Measurements from ENCODE around the gene SLC22A7. TPM values are rescaled to one million over a fixed set of nuclear protein-coding genes. Genes with fewer than 3 reads are reported as not detected.
A peak's percentile ranks its signal among the peaks of the same experiment; 100 is the strongest.

SLC22A7 gene
- total RNA-seq, 2 donors from 2014 or later, result not detected

DNA sequence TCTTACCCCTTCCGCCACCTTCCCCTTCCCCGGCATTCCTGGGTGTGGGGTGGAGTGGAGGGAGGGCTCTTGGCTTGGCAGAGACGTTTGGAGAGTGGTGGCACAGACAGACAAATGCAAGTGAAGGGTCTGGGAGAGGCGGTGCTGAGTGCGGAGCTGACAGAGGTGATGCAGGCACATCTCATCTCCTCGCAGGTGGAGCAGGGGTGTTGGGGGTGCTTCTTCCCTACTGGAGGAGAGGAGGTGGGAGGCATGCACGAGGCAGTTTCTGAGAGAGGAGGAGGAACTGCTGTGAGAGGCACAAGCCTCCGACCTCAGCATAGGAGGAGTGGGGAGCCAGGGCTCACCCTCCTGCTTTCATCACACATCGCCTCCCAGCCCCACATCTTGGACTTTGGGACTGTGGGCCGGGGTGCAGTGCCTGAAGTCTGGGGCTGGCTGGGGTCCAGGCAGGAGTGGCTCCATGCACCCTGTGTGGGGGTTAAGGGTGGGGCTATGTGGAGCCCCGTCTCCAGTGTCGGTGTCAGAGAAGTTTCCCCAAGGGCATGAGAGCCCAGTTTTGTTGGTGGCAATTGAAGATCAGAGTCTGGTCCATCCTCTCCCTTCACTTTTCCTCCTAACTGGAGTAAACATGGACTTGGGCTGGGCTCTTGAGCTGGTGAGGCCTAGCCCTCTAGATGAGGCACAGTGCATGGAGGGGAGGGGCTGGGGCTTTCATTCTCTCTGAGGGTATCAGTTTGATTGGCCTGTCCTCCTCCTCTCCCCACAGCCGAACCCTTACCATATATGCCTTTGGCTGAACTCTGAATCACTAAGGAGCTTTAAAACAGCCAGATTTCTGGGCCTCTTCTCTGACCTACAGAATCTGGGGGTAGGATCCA, 20.2 kb upstream of the SLC22A7 start:
- no peak for DNase-seq (ENCODE audit: low spot score)

DNA sequence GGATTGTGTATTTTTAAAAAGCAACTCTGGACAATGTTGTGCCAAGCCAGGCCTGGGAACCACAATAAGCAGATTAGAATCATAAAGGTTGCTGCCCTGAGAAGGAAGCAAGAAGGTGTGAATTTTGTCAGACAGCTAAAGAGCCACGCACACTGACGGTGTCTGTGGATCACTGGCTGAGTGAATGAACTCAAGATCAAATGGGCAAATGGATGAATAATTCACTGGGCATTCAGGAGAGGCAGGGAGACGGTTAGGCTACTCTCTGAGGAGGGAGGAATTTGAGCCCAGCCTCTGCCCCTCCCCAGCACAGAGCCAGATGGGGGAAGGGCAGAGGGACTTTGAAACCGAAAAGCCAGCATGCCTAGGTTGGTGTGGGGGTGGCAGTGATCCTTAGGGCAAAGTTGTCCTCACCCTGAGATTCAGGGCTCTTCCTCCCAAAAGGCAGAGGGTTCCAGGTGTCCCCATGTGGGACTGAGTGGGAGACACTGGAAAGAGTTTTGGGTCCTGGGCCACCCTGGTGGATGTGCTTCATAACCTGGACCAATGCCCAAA, 19.5 kb upstream of the SLC22A7 start:
- intact Hi-C loops (cut with DNase I), result no loop called here
- DNase-seq (ENCODE audit: low spot score), result no peak

More for the DNA sequence above, 20.2 kb upstream of the SLC22A7 start:
- intact Hi-C loops (cut with DNase I), result no loop called here

DNA sequence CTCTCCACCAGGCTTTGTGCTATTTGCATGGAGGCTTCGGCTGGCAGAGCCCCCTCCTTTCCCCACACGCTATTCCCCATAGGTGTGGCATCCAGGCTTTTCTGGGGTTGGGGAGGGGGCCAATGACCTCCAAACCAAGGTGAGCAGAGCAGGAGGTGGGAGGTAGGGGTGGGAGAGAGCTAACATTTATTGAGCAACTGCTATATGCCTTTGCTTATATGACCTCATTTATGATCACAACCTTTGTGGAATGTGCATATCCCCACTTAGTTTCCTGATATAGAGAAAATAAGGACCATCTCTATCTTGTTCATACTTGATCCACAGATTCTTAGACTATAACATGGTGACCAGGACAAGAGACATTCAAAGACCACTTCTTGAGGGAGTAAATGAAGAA, 17.8 kb upstream of the SLC22A7 start:
- DNase-seq (ENCODE audit: low spot score), result no peak
- intact Hi-C loops (cut with DNase I), result no loop called here

DNA sequence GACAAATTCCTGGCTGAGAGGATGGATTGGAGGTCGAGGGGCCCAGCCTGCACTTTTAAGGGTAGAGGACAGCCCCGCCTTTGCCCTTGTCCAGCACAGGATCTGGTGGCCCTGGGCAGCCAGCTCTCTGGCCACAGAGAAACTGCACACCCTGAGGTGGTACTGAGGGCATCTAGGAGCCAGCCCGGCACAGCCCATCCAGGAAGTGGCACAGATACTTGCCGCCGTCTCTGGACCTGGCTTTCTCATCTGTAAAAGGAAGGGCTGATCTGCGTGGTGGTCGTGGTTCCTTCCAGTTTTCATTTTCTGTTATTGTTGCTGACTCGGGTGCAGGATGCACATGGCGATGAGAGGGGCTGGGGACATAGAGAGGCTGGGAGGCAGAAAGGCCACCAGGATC, 16.0 kb upstream of the SLC22A7 start:
- intact Hi-C loops (cut with DNase I), result no loop called here
- DNase-seq (ENCODE audit: low spot score), result no peak

DNA sequence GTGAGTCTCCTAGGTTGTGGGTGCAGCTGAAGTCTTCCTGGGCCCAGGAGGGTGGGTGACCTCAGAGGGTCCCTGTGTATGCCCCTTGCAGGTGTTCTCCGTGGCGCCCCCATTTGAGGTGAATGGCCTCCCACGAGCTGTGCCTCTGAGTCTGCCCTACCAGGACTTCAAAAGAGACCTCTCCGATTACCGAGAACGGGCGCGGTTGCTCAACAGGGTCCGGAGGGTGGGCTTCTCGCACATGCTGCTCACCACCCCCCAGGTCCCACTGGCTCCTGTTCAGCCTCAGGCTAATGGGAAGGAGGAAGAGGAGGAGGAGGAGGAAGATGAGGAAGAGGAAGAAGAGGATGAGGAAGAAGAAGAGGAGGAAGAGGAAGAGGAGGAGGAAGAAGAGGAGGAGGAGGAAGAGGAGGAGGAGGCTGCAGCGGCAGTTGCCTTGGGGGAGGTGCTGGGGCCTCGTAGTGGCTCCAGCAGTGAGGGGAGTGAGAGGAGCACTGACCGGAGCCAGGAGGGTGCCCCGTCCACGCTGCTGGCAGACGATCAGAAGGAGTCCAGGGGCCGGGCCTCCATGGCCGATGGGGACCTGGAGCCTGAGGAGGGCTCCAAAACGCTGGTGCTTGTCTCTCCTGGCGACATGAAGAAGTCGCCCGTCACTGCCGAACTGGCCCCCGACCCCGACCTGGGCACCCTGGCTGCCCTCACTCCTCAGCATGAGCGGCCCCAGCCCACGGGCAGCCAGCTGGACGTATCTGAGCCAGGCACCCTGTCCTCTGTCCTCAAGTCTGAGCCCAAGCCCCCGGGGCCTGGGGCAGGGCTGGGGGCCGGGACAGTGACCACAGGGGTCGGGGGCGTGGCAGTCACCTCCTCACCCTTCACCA, 15.2 kb upstream of the SLC22A7 start:
- DNase-seq (ENCODE audit: low spot score), result no peak

DNA sequence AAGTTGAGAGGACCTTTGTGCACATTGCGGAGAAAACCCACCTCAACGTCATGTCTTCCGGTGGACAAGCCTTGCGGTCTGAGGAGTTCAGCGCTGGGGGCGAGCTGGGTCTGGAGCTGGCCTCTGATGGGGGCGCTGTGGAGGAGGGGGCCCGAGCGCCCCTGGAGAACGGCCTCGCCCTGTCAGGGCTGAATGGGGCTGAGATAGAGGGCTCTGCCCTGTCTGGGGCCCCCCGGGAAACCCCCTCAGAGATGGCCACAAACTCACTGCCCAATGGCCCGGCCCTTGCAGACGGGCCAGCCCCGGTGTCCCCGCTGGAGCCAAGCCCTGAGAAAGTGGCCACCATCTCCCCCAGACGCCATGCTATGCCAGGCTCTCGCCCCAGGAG, 14.6 kb upstream of the SLC22A7 start:
- intact Hi-C loops (cut with DNase I), result no loop called here
- DNase-seq (ENCODE audit: low spot score), result no peak

More for the DNA sequence above, 15.2 kb upstream of the SLC22A7 start:
- intact Hi-C loops (cut with DNase I), result no loop called here

DNA sequence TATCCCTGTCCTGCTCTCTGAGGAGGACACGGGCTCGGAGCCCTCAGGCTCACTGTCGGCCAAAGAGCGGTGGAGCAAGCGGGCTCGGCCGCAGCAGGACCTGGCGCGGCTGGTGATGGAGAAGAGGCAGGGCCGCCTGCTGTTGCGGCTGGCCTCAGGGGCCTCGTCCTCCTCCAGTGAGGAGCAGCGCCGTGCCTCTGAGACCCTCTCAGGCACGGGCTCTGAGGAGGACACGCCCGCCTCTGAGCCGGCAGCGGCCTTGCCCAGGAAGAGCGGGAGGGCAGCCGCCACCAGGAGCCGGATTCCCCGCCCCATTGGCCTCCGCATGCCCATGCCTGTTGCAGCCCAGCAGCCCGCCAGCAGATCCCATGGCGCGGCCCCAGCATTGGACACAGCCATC, 14.2 kb upstream of the SLC22A7 start:
- no peak for DNase-seq (ENCODE audit: low spot score)
- intact Hi-C loops (cut with DNase I), result no loop called here

DNA sequence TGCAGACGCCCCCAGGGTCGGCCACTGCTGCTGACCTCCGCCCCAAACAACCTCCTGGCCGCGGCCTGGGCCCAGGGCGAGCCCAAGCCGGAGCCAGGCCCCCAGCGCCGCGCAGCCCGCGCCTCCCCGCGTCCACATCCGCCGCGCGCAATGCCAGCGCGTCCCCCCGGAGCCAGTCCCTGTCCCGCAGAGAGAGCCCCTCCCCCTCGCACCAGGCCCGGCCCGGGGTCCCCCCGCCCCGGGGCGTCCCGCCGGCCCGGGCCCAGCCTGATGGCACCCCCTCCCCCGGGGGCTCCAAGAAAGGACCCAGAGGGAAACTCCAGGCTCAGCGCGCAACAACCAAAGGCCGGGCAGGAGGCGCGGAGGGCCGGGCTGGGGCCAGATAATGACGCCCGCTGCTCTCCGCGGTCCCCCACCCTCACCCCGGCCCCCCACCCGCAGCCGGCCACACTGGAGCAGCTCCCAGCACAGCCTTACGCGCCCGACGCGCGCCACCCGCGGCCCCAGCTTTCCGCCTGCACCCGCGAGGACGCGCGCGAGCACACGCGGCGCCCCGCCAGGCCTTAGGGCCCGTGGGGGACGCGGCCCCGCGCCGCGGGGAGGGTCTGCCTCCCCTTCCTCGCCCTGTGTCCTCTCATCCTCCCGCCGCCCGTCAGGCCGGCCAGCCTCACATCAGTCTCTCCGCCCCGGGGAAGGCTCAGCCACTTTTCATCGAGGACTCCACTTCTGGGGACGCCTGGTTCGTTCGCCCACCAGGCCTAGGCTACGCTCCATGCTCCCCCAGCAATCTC, 12.9 kb upstream of the SLC22A7 start:
- no peak for DNase-seq (ENCODE audit: low spot score)

DNA sequence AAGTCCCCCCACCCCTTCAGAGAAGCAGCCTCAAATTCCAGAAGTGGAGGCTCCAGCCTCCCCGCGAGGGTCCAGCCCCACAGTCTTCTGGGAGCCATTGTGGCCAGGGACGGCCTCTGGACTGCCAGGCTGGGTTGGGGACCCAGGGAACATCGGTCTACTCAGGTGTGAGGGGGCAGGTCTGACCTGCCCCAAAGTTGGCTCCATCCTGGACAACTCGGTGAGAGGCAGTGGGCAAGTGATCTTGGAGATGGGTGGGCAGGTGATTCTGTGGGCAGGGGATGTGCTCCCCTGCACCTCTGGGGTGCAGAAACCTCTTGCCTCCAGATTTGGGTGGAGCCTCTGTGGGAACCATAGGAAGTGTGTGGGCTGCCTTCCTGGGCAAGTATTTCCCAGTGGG, 12.2 kb upstream of the SLC22A7 start:
- DNase-seq (ENCODE audit: low spot score), result no peak
- intact Hi-C loops (cut with DNase I), result no loop called here

More for the DNA sequence above, 12.9 kb upstream of the SLC22A7 start:
- intact Hi-C loops (cut with DNase I), result no loop called here

DNA sequence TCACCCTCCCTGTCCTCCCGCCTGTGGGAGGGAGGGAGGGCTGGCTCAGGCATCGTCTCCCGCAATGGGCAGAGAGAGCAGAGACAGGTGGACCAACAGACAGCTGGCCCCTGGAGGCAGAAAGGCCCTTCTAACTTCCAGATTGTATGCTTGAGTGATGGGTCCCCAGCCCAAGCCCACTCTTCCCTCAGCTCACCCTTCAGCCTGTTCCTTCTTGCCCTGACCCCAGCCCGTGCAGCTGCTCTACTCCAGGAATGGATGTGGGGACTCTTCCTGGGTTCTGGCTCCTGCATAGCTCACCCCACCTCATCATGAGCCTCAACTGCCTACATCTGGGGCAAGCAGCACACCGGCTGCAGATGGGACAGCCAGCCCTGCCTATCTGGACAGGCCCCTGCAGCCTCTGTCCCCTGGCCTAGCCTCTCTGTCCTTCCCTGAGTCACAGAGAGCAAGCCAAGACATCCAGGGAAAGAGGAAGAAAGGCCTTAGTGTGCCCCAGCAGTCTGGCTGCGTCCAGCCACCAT, 11.5 kb upstream of the SLC22A7 start:
- intact Hi-C loops (cut with DNase I), result no loop called here
- no peak for DNase-seq (ENCODE audit: low spot score)

DNA sequence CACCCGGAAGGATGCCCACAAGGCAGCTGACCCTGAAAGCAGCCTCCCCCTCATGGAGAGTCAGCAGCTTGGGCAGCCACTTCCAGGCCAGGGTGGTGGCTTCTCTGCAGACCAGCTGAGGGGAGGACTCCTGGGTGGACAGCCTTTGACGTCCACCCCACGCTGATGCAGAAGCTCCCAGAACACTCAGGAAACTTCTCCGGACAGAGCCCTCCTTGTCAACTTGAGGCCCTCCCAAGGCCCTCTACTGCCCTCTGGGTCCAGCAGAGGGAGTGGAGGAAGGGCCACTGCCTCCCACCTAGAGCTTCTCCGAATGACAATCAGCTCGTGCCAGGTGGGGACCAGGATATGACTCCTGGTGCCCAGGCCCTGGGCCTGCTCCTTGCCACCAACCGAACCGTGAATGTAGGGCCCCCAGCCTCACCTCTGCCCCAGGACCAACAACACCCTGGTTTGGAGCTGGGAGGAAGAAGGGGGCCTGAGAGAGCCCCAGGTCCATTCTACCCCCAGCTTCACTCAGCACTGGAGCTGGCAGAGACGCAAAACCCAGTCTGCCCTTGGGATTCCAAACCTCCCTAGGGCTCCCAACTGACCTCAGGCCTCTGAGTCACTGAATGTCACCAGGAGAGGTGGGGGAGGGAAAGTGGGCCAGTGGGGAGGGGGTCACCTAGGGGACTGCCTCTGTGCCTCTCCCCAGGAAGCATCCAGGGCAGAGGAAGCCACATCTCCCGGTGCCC, 10.9 kb upstream of the SLC22A7 start:
- intact Hi-C loops (cut with DNase I), result no loop called here
- no peak for DNase-seq (ENCODE audit: low spot score)

DNA sequence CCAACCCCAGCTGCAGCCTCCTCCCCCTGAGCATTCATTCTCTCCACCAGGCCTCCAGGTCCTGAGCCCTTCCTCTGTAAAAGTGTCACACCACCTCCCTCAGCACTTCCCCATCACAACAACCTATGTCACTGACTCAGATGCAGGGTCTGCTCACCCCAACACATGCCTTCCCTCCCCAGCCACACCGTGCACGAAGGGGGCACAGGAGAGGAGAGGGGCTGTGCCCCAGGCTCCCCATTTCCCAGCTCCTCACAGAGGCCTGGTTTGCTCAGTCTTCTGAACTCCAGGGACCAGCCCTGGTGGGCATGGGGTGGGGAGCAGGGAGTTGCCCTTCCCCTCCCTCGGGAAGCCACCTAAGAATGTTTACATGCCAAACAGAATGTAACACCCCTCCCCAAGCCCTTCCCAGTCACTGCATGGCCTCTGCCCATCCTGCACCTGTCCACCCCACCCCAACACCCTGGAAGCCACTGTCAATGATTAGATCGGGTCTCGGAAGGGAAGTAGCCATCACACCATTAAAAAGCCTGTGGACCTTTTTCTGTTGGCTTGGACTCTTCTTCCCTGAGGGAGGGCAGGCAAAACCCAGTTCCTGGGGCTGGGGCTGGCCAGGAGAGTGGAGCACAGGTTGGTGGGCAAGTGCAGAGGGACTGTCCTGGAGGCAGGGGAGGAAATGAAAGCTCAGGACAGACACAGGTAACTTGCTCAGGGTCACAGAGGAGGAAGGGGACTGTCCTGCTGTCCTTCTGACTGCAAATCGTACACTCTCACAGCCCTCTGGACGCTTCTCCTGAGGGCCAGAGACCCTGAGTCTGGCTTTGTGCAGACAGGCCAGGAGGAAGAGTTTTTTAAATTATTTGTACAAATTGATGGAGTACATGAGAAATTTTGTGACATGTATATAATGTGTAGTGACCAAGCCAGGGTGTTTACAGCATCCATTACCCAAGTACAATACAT, 10.1 kb upstream of the SLC22A7 start:
- no peak for DNase-seq (ENCODE audit: low spot score)
- intact Hi-C loops (cut with DNase I), result no loop called here

DNA sequence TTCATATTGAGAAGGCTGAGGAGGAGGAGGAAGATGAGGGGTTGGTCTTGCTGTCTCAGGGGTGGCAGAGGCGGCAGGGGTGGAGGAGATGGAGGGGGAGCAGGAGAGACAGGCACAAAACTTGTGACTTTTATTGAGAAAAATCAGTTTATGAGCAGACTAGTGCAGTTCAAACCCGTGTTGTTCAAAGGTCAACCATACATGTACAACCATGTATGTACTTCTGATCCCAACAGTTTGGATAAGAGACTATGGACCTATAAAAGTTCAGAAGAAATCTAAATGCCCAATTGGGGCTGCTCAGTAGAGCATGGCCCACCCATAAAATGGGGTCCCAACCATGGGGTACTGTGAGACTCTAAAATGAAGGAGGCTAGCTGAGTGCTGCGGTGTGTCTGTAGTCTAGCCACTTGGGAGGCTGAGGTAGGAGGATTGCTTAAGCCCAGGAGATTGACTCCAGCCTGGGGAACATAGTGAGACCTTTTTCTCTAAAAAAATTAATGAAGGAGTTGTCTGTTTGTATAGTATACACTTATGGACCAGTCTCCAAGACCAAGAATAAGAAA, 7.6 kb upstream of the SLC22A7 start:
- intact Hi-C loops (cut with DNase I), result no loop called here
- DNase-seq (ENCODE audit: low spot score), result peak; percentile 13

DNA sequence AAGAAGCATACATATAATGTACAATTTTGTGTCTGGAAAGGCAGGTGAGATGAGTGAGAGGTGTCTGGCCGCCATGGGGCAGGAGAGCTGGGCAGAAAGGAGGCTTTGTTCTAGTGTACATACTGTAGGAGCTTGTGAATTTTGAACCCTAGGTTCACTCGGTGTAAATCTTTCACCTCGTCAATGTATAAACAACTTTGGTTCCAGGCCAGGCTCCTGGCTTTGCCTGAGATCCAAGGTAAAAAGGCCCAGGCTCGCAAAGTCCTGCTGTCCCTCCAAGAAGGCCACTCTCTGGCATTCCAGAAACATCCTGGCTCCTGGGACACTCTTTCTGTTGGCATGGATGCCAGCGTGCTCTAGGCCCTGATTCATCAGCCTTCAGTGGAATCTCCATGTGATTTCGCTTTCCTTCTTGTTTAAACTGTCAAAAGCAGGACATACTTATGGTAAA, 7.1 kb upstream of the SLC22A7 start:
- DNase-seq (ENCODE audit: low spot score), result peak; percentile 3
- intact Hi-C loops (cut with DNase I), result no loop called here

DNA sequence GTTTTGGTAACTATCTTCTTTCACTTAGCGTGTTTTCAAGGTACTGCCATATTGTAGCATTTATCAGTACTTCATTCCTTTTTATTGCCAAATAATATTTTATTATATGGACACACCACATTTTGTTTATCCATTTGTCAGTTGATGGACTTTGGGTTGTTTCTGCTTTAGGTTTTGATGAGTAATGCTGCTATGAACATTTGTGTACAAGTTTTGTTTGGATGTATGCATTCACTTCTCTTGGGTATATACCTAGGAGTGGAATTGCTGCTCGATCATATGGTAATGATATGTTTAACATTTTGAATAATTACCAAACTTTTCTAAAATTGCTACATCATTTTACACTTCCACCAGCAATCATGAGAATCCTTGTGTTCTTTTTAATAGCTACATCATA, 6.4 kb upstream of the SLC22A7 start:
- intact Hi-C loops (cut with DNase I), result no loop called here
- DNase-seq (ENCODE audit: low spot score), result no peak

DNA sequence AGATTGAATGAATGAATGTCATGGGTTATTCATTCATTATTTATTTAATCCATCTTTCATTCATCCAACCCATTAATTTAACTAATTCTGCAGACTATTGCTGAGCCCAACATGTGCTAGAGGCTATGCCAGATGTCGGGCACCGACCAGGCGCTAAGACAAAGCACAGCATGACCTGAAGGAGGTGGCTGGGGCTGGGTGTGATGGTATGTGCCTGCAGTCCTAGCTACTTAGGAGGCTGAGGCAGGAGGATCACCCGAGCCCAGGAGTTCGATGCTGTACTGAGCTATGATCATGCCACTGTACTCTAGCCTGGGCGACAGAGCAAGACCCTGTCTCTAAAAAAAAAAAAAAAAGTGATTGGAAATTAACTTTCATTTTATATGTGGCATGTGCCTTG, 5.7 kb upstream of the SLC22A7 start:
- intact Hi-C loops (cut with DNase I), result no loop called here

DNA sequence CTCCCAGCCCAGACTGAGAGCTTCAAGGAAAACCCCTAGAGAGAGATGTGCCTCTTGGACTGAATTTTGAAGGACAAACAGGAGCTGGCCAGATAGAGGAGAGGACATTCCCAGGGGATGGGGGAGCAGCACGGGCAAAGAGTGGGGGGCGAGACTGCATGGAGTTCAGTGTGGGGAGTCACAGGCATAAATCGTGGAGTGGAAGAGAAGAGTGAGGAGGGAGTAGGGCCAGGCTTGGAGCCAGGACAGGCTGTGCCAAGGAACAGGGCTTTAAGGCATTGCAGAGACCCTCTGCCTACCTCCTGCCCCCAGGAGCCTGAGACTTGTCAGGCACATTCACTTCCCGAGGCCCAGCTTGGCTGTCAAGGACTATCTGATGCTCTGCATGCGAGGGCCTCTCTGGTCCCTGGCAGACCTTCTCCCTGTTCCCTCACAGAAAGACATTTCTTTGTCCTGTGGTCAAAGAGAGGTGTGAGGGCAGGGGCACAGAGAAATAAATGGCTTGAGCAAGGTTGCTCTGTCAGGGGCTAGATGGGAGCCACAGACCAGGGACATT, 5.2 kb upstream of the SLC22A7 start:
- intact Hi-C loops (cut with DNase I), result no loop called here
- DNase-seq (ENCODE audit: low spot score), result peak; percentile 54

More for the DNA sequence above, 5.7 kb upstream of the SLC22A7 start:
- DNase-seq (ENCODE audit: low spot score), result peak; percentile 56
